NCI-H146 (cell line): ENCODE results near the gene TMEM132A.

Experiments
- DNase-seq: peaks from one replicate; lab custom pipeline; 2025; lab: John Stamatoyannopoulos, UW

Gene TMEM132A

GRCh38 chr11:60921777-60922335 lies 2.4 kb upstream of the TMEM132A start:
- DNase-seq = no peak

- no peak for DNase-seq
Observed at GRCh38 chr11:60922906-60923305, 1.4 kb upstream of the TMEM132A start.

DNA sequence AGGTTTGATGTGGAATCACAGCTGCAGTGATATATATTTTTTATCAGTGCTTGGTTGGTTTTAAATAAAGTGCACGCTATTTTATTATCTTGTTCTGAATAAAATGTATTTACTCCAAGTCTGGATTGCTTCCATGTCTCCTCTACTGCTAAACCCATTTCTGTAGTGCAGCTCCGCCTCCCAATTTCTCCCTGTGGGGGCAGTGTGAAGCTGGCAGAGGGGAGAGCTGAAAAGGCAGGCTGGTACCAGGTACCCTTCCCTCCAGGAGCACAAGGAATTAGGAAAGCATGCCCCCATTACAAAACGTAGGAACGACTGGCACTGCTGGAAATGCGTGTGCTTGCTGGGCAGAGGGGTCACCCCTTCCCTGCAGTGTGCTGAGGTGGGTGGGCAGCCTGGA lies 934 bp upstream of the TMEM132A start:
- no peak for DNase-seq

GRCh38 chr11:60923800-60924109 lies 505 bp upstream of the TMEM132A start:
- no peak for DNase-seq

- peak; percentile 80 for DNase-seq
Observed at GRCh38 chr11:60924906-60925853, 920 bp downstream of the TMEM132A start.

DNA sequence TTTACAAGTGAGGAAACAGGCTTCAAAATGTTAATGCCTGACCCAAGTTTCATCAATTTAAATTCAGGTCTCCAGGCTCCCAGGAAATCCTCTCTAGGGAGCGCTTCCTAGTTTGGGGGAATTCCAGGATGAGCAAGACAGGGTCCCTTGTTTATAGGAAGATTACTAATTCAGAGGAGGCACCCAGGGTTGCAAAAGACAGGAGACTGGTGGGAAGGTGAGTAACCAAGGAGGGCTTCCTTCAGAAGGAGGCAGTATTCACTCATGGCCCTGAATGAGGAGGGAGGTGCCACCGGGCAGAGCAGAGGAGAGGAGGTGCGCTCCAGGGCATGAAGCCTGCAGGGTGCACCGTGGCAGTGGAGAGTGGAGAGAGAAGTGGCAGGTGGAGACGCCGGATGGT lies 1.6 kb downstream of the TMEM132A start:
- no peak for DNase-seq

- no peak for DNase-seq
Observed at GRCh38 chr11:60926500-60926899, 2.2 kb downstream of the TMEM132A start.

GRCh38 chr11:60927061-60927592 lies 2.9 kb downstream of the TMEM132A start:
- DNase-seq = no peak

DNA sequence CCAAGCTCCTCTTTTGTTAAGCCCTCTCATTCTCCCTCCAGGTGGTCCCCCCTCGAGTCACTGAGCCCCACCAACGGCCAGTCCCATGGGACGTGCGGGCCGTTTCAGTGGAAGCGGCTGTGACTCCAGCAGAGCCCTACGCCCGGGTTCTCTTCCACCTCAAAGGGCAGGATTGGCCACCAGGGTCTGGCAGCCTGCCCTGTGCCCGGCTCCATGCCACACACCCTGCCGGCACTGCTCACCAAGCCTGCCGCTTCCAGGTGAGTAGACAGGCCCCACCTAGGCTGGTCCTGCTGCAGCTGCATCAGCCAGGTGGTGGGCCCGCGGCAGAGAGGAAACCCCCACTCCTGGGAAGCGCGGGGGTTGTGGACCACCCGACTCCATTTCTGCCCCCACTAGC lies 3.3 kb downstream of the TMEM132A start:
- DNase-seq = no peak

GRCh38 chr11:60928563-60929001 lies 4.3 kb downstream of the TMEM132A start:
- DNase-seq = no peak

- no peak for DNase-seq
Observed at GRCh38 chr11:60929764-60930163, 5.5 kb downstream of the TMEM132A start.

DNA sequence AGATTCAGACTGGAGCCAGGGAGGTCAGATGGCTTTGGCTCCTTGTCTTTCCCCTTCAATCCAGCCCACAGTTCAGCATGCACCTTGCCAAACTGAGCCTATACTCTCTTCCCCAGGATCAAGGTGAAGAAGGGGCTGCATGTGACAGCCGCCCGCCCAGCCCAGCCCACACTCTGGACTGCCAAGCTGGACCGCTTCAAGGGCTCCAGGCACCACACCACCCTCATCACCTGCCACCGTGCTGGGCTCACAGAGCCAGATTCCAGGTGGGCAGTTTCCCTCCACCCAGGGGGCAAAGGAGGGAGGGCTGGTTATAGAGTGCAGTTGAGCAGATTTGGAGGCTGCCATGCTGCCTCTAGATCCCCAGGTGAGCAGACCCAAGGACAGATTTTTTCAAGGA lies 6.1 kb downstream of the TMEM132A start:
- DNase-seq = no peak

DNA sequence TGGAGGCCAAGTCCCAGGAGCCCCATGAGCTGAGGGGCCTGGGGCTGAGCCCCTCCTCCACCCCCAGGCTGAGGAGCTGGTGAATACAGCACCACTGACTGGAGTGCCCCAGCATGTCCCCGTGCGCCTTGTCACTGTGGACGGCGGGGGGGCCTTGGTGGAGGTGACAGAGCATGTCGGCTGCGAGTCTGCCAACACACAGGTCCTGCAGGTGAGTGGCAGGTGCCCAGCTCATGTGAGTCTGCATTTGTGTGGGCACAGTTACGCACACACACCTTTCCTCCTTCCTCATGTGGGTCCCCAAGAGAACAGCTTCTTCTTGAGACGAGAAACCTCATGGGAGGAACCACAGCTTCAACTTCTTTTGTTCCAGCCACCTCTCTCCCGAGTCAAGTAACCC lies 7.7 kb downstream of the TMEM132A start:
- no peak for DNase-seq

GRCh38 chr11:60932605-60933356 lies 8.5 kb downstream of the TMEM132A start:
- no peak for DNase-seq

DNA sequence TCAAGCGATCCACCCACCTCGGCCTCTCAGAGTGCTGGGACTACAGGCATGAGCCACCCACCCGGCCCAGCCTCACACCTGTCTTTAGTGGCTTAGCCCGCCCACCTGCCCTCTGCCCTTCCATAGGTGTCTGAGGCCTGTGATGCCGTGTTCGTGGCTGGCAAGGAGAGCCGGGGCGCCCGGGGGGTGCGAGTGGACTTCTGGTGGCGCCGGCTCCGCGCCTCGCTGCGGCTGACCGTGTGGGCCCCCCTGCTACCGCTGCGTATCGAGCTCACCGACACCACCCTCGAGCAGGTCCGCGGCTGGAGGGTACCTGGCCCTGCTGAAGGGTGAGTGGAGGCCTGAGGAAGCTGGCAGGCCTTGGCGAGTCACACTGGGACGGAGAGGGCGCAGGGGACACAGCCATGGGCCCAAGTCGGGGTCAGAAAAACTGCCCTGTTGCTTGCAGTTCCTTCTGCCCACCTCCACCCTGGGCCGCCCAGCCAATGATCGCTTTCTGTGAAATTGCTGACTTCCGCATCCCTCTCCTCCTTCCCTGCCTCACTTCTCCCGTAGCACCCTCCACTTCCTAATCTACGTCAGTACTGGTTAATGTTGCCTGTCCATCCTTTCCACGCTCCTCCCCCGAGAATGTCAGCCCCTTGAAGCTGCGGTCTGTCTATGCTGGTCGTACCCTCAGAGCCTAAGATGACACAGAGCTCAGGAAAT lies 9.3 kb downstream of the TMEM132A start:
- no peak for DNase-seq

DNA sequence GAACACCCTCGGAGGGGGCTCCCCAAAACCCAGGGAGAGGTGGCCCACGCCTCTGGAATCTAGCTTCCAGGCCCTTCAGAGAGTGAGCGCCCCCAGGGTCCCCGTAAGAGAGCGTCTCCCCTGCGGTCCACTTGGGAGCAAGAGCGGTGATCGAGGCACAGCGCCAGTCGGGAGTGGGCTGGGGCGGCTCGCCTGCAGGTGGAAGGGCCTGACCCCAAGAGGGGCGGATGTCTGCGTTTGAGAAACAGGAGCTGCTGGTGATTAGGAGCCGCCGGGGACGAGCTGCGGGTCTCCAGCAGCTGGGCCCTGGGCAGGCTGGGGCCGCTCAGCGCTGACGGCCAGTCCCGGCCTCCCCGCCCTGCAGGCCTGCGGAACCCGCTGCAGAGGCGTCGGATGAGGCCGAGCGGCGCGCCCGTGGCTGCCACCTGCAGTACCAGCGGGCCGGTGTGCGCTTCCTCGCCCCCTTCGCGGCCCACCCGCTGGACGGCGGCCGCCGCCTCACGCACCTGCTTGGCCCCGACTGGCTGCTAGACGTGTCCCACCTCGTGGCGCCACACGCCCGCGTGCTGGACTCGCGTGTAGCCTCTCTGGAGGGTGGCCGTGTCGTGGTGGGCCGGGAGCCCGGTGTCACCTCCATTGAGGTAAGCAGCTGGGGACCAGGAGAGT lies 10.0 kb downstream of the TMEM132A start:
- no peak for DNase-seq

DNA sequence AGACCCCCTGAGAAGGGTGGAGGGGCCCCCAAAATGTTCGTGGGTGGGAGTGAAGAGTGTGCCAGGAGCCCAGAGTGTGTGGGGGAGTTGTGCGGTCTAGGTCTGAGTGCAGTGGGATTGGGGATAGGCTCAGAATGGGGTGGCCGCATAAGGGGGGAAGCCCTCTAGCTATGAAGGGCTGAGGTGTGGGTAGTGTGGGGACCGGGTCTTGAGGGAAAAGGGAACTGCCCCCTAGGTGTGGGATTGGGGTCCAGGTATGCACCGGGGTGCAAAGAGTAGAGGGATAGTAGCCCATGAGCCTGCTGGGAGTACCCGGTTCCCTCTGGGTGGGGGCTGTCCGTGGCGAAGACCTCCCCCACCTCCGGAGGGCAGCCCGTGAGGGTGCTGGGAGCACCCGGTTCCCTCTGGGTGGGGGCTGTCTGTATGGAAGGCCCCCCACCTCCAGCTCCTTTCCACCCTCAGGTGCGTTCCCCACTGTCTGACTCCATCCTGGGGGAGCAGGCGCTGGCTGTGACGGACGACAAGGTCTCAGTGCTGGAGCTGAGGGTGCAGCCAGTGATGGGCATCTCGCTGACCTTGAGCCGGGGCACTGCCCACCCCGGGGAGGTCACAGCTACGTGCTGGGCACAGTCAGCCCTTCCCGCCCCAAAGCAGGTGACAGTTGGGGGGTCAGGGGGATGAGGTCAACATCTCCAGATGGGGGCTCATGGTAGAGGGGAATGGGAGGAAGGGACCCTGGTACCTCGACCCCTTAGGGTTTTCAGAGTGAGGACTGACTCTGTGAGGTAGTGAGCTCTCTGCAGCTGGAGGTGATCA lies 10.7 kb downstream of the TMEM132A start:
- no peak for DNase-seq

DNA sequence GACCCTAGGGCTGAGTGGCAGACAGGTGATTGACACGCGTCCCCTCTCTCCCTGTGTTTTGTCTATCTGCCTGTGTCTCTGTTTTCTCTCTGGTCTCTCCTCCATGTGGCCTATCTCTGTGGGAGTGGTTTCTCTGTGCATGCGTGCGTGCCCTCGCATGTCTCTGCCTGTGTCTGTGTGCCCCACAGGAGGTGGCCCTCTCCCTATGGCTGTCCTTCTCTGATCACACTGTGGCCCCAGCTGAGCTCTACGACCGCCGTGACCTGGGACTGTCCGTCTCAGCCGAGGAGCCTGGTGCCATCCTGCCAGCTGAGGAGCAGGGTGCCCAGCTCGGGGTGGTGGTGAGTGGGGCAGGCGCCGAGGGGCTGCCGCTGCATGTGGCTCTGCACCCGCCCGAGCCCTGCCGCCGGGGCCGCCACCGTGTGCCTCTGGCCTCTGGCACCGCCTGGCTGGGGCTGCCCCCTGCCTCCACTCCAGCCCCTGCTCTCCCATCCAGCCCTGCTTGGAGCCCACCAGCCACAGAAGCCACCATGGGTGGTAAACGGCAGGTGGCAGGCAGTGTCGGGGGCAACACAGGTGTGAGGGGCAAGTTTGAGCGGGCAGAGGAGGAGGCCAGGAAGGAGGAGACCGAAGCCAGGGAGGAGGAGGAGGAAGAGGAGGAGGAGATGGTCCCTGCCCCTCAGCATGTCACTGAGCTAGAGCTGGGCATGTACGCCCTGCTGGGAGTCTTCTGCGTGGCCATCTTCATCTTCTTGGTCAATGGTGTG lies 11.6 kb downstream of the TMEM132A start:
- DNase-seq = no peak

GRCh38 chr11:60936467-60937143 lies 12.3 kb downstream of the TMEM132A start:
- no peak for DNase-seq
